Right lobe of liver (tissue), 6 donors: Measurements from ENCODE around the gene TOR1AIP2. TPM values are rescaled to one million over a fixed set of nuclear protein-coding genes. Genes with fewer than 3 reads are reported as not detected.

Source experiments
- ATAC-seq, 4 donors: fragments of 200-7000 bp; cut with Tn5 transposase; one replicate each; pipeline ENCODE4 v1.9.1; 2020; ENCODE audit warnings: mild to moderate bottlenecking in 4 of 4, moderate library complexity in 4 of 4
- DNase-seq, 3 donors: peaks; one replicate each; pipeline ENCODE4 v3.0.0-alpha.2; 2020
- H3K27ac ChIP-seq, 3 donors: fragments of 200-600 bp; one replicate each; pipeline ENCODE4 v1.8.0; 2022
- H3K27me3 ChIP-seq, 2 donors: fragments of 200-600 bp; one replicate each; pipeline ENCODE4 v1.8.0; 2022
- H3K36me3 ChIP-seq, 4 donors: fragments of 200-600 bp; sonication (generic) in 1 of 4; one replicate each; pipeline versions ENCODE4 v1.5.1 to v1.8.0; 2017 to 2022; ENCODE audit warnings: control low read depth in 1 of 4
- H3K4me1 ChIP-seq, 4 donors: fragments of 200-600 bp; sonication (generic) in 1 of 4; one replicate each; pipeline versions ENCODE4 v1.5.1 to v1.8.0; 2017 to 2022; ENCODE audit warnings: control low read depth in 1 of 4
- H3K4me3 ChIP-seq, 3 donors: fragments of 200-600 bp; one replicate each; pipeline ENCODE4 v1.8.0; 2022
- H3K9me3 ChIP-seq, 4 donors: fragments of 200-600 bp; sonication (generic) in 1 of 4; one replicate each; pipeline versions ENCODE4 v1.5.1 to v1.8.0; 2017 to 2022; ENCODE audit warnings: control low read depth in 1 of 4
- CTCF ChIP-seq, 4 donors: fragments of 200-600 bp in 3 of 4; fragments of 450-650 bp in 1 of 4; IDR thresholded peaks; one replicate each; pipeline versions ENCODE4 v1.5.1 to v1.8.0; 2016 to 2022; ENCODE audit warnings: antibody characterized with exemption in 4 of 4, mild to moderate bottlenecking in 2 of 4
- POLR2A ChIP-seq: fragments of 450-650 bp; IDR thresholded peaks from one replicate; pipeline ENCODE4 v1.6.1; 2017; ENCODE audit warnings: antibody characterized with exemption, mild to moderate bottlenecking
- WGBS: methylation state at CpG from one replicate; pipeline ENCODE4 v1.1.6; 2018; ENCODE audit warnings: low coverage, low lambda C conversion rate; ENCODE audit not compliant: insufficient coverage; ENCODE audit errors: missing lambda C conversion rate; 5-methylcytosine and 5-hydroxymethylcytosine counted together
- intact Hi-C, 2 donors: fragments of 100-400 bp; cut with DNase I; formaldehyde crosslinking; loops; one replicate each; pipeline versions ENCODE4 v1.11.2 to v1.14.1; 2022
- total RNA-seq, 6 experiments: library from RNA; depleted of rRNA in 2 of 6; stranded (reverse); fragments of >200 nt in 2 of 6; fragmentation: NEBNext Ultra II Directional in 3 of 6; extraction: Animal tissue kit (Norgen Biotek cat#: 25700) in 3 of 6; gene quantifications; one replicate each; pipeline versions ENCODE4 v1.1.0 to v1.2.4, GENCODE V29; 2016 to 2023
- donor health status: DM: no; HTN: yes; CAD: no.
- donor health status: DM: no; HTN: no; CAD: no.
- donor health status: DM: no; HTN: no; CAD: no.
- donor health status: DM: no; HTN: yes; CAD: no.
- donor health status: DM: no; HTN: yes; CAD: no.

Gene TOR1AIP2
- total RNA-seq, 6 experiments from 2014 or later: 73.3 to 140 (median 90.4) TPM

GRCh38 chr1:179798864-179799516 lies 78.6 kb downstream of the TOR1AIP2 start:
- whole genome bisulfite sequencing: 72% methylated on average over 6 of the region's 6 CpGs
- Histone ChIP-seq H3K9me3 (no peaks in the 10 kb centered on the region), H3K27me3 (no peaks in the 10 kb centered on the region), H3K27ac (no peak overlapping the region), H3K36me3 (no peaks in the 10 kb centered on the region), H3K4me3 (no peak overlapping the region), H3K4me1 (no peaks in the 10 kb centered on the region)
- no peak for ATAC-seq
- TF ChIP-seq CTCF (IDR thresholded peaks at IDR 0.05) (no peak), POLR2A (no peak)
- no peak for DNase-seq
- intact Hi-C loops: no loop called here

- Histone ChIP-seq H3K36me3 (no peaks in the 10 kb centered on the region), H3K27me3 (no peaks in the 10 kb centered on the region), H3K9me3 (no peaks in the 10 kb centered on the region), H3K4me1 (no peaks in the 10 kb centered on the region), H3K4me3 (no peak overlapping the region), H3K27ac (no peak overlapping the region)
- intact Hi-C loops: no loop called here
- no peak for ATAC-seq
- TF ChIP-seq CTCF (IDR thresholded peaks at IDR 0.05) (no peak), POLR2A (no peak)
- DNase-seq: no peak
- 85% methylated on average over 5 of the region's 10 CpGs for WGBS
Observed at GRCh38 chr1:179798213-179798863, 79.3 kb downstream of the TOR1AIP2 start.

GRCh38 chr1:179794669-179795068 lies 82.9 kb downstream of the TOR1AIP2 start:
- intact Hi-C loops: no loop called here
- ATAC-seq: peak; percentile 56 to 80 (median 70)
- Histone ChIP-seq H3K9me3 (no peaks in the 10 kb centered on the region), H3K4me1 (no peaks in the 10 kb centered on the region), H3K27ac (no peak overlapping the region), H3K27me3 (no peaks in the 10 kb centered on the region), H3K36me3 (no peaks in the 10 kb centered on the region), H3K4me3 (no peak overlapping the region)
- TF ChIP-seq POLR2A: no peak
- TF ChIP-seq CTCF (IDR thresholded peaks at IDR 0.05): no peak
- 29% methylated on average over 4 of the region's 4 CpGs for WGBS
- DNase-seq: no peak

- DNase-seq (no peak), ATAC-seq (no peak)
- WGBS: 71% methylated on average over 1 of the region's 1 CpG
- no peaks in the 10 kb centered on the region for H3K9me3 ChIP-seq
- no peak overlapping the region for H3K27ac ChIP-seq
- no peak overlapping the region for H3K4me3 ChIP-seq
- H3K36me3 ChIP-seq: no peaks in the 10 kb centered on the region
- no peaks in the 10 kb centered on the region for H3K4me1 ChIP-seq
- no peak for TF ChIP-seq POLR2A
- TF ChIP-seq CTCF (IDR thresholded peaks at IDR 0.05): no peak
- no peaks in the 10 kb centered on the region for H3K27me3 ChIP-seq
- intact Hi-C loops: no loop called here
Observed at GRCh38 chr1:179794146-179794545, 83.5 kb downstream of the TOR1AIP2 start.
